HG02623 (cell line): ENCODE measurements around the gene EFNB2.
A peak's percentile ranks its signal among the peaks of the same experiment; 100 is the strongest.

ENCODE experiments used
- ATAC-seq: cut with Tn5 transposase; IDR thresholded peaks from one replicate; pipeline ENCODE4 v1.9.1; 2021; ENCODE audit warnings: moderate library complexity; ENCODE audit not compliant: unreplicated experiment

EFNB2 gene

GRCh38 chr13:106535552-106536243, at the start of gene EFNB2:
EFNB2 (minus strand) TSS chr13:106535662; CDS start chr13:106534964, 698 bp downstream.
- peak; percentile 96 for ATAC-seq

GRCh38 chr13:106581225-106581624, 45.8 kb upstream of the EFNB2 start:
- no peak for ATAC-seq

GRCh38 chr13:106575896-106576295, 40.4 kb upstream of the EFNB2 start:
- ATAC-seq = no peak

GRCh38 chr13:106573868-106574267, 38.4 kb upstream of the EFNB2 start:
- no peak for ATAC-seq

- no peak for ATAC-seq
These were observed 37.9 kb upstream of the EFNB2 start for GRCh38 chr13:106573284-106573846.

GRCh38 chr13:106570299-106570852, 34.9 kb upstream of the EFNB2 start:
- no peak for ATAC-seq

- no peak for ATAC-seq
These were observed 34.0 kb upstream of the EFNB2 start for GRCh38 chr13:106569233-106570095.

GRCh38 chr13:106568299-106569003, 33.0 kb upstream of the EFNB2 start:
- ATAC-seq = peak; percentile 27

GRCh38 chr13:106567474-106568298, 32.2 kb upstream of the EFNB2 start, which contains the start of gene ARGLU1:
ARGLU1 (minus strand) TSS chr13:106568137; CDS start chr13:106567919, 218 bp downstream.
- ATAC-seq = peak; percentile 60

GRCh38 chr13:106566641-106567473, 31.4 kb upstream of the EFNB2 start:
- peak; percentile 39 for ATAC-seq

- ATAC-seq = no peak
These were observed 29.8 kb upstream of the EFNB2 start for GRCh38 chr13:106565127-106565775.

- no peak for ATAC-seq
These were observed 26.8 kb upstream of the EFNB2 start for GRCh38 chr13:106562301-106562700.

- peak; percentile 87 for ATAC-seq
These were observed 26.2 kb upstream of the EFNB2 start for GRCh38 chr13:106561551-106562170.

- ATAC-seq = peak; percentile 31
These were observed 25.4 kb upstream of the EFNB2 start for GRCh38 chr13:106560821-106561220.

GRCh38 chr13:106558527-106558926, 23.1 kb upstream of the EFNB2 start:
- ATAC-seq = no peak

GRCh38 chr13:106555631-106556328, 20.3 kb upstream of the EFNB2 start:
- ATAC-seq = no peak

- no peak for ATAC-seq
These were observed 16.3 kb upstream of the EFNB2 start for GRCh38 chr13:106551751-106552150.
